Activated CD4-positive, alpha-beta T cell treated with anti-CD3 and anti-CD28 coated beads for 48 hours (primary cell): ENCODE data around the gene SCRN3.
"Not testable (repeated sequence)": the region's sequence is repeated elsewhere in the genome, so short reads cannot be mapped to it uniquely, and the experiment has no call there.

Source experiments
- DNase-seq: peaks from one replicate; pipeline ENCODE4 v3.0.0-alpha.2; 2020

SCRN3 gene

DNA sequence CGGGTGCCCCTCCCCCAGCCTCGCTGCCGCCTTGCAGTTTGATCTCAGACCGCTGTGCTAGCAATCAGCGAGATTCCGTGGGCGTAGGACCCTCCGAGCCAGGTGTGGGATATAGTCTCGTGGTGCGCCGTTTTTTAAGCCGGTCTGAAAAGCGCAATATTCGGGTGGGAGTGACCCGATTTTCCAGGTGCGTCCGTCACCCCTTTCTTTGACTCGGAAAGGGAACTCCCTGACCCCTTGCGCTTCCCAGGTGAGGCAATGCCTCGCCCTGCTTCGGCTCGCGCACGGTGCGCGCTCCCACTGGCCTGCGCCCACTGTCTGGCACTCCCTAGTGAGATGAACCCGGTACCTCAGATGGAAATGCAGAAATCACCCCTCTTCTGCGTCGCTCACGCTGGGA, 14.5 kb downstream of the SCRN3 start:
- not testable (repeated sequence) for DNase-seq

GRCh38 chr2:174412256-174412655, 16.7 kb downstream of the SCRN3 start:
- no peak for DNase-seq

GRCh38 chr2:174428214-174428613, 32.7 kb downstream of the SCRN3 start:
- no peak for DNase-seq

GRCh38 chr2:174430066-174430465, 34.5 kb downstream of the SCRN3 start:
- DNase-seq: no peak

- no peak for DNase-seq
These were observed 36.4 kb downstream of the SCRN3 start for GRCh38 chr2:174431902-174432301.

DNA sequence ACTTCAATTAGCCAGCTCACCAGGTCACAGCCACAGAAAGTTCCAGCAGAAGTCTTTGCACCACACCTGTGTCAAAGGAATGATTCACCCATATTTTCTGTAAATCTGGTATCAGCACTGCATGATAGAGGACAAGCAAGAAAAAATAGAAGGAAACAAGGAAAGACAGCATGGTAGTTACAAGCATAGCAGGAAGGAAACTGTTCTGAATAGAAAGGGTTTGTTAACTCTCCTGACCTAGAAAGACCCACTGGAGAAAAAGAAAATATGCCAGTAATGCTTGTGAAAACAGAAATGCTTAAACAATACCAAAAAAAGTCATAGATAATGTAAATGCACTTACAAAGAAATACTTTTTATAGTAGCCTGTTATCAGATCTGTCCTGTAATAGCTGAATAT, 40.8 kb downstream of the SCRN3 start:
- no peak for DNase-seq

- no peak for DNase-seq
These were observed 42.8 kb downstream of the SCRN3 start for GRCh38 chr2:174438146-174438886.

GRCh38 chr2:174439323-174439722, 43.8 kb downstream of the SCRN3 start:
- no peak for DNase-seq

DNA sequence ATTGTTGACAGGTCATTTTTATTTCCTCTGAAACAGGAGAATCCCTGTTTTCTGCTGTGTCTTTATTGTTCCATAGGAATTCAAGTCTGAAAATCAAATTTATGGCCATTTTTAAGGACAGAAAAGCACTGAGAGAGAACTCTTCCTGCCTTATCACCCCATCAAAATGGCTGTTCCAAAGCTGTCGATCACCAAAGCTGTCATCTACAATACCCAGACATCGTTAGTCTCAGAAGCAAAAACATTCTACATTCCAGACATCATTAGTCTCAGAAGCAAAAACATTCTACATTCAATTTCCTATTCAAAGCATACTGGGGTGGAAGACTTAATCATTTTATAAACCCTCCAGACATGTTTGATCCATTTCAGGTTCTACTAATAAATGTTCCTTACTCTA, 44.4 kb downstream of the SCRN3 start:
- no peak for DNase-seq

DNA sequence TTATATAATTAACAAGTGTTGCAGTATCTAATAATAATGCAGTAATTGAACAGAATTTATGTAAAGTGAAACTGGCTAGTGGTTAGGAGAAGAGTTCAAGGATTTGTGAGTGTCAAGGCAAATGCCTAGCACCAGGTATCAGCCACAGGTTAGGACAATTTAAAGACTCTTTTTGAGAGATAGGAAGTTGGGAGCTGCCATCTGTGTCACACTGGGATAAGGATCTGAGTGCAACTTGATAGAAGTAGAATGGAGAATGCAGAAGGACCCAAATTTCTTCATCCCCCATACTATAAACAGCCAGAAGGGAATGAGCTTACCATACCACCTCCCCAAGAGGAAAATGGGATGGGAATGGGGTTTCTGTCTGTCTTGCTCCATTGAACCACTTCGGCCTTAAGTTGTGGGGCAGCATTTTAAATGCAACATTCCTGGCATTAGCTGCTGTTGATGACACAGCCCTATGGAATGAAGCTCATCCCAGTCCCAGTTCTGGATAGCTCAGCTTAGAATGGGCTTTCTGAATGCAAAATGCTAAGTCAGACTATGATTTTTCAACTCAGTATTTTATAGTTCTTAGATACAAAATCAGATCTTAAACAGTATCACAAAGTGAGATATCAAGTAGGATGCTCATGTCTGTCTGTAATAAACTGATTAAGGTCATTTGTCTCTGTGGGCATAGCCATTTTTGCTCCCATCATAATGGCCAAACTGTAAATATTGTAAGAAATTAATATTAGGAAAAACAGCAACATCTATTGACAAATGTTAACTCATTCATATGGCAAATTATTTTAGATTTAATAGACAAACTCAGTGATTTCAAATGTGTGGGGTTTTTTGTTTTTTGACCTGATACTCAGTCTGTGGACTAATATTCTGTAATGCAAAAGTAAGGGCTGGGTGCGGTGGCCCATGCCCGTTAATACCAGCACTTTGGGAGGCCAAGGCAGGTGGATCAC, 47.3 kb downstream of the SCRN3 start:
- no peak for DNase-seq

DNA sequence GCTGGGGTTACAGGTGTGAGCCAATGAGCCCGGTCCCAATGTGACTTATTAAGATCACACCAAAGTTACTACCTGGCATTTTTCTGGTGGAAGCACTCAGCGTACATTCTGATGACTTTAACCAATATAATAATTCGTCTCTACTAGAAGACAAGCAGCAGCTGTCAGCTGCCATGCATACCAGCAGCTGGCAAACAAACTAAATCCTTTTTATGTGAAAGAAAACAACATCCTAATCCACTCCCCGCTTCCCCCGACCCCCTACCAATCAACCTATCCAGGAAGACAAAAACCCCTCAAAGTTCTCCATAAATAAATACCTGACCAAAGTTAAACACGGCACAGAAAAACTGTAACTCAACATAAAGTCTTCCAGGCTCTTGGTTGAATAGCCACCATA, 49.2 kb downstream of the SCRN3 start:
- DNase-seq: no peak

DNA sequence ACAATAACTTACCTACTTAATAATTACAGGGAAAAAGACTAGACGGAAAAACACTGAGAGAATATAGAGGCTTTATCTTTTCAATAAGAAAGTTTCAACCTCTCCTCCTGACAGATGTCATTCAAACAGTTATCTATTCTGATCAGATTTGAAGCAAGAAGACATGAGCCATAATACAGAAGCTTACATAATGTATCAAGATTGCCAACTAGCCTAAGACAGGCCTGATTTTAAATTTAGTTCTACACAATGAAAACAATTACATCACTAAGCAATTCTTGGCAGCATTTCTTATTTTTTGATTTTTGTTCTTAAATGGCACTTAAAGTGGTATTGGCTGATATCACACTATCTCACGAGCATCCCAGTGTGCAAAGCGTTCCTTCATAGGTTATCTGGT, 49.7 kb downstream of the SCRN3 start:
- no peak for DNase-seq

DNA sequence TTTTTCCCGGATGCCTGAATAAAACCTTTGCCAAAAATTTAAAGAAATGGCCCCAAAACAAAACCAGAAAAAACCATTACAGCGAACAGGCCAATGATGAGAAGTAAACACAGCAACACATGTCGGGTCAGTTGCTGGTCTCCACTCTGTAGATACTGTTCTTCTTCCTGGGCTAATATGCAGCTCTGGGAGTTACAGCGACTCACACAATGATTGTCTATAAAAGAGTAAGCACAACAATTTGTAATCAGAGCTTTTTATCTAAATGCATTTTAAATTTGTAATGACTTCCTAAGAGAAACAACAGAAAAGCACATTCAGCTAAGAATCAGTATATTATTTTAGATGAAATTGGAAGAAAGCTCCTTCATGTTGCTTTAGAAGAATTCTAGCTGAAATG, 51.0 kb downstream of the SCRN3 start:
- no peak for DNase-seq

DNA sequence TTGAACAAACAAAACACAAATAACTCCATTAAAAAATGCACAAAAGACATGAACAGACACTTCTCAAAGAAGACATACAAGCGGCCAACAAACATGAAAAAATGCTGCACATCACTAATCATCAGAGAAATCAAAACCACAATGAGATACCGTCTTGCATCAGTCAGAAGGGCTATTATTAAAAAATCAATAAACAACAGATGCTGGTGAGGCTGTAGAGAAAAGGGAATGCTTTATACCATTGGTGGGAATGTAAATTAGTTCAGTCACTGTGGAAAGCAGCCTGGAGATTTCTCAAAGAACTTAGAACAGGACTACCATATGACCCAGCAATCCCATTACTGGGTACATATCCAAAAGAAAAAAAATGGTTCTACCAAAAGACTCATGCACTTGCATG, 53.5 kb downstream of the SCRN3 start:
- DNase-seq: no peak

GRCh38 chr2:174450021-174450816, 54.7 kb downstream of the SCRN3 start:
- DNase-seq: no peak

DNA sequence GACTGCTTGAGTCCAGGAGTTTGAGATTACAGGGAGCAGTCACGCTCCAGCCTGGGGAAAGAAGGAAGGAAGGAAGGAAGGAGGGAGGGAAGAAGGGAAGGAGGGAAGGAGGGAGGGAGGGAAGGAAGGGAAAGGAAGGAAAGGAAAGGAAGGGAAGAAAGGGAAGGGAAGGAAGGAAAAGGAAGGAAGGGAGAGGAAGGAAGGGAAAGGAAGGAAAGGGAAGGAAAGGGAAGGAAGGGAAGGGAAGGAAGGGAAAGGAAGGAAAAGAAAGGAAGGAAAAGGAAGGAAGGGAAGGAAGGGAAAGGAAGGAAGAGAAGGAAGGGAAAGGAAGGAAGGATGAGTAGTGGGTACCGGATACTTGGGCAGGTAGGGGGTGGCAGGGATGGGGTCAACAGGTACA, 59.0 kb downstream of the SCRN3 start:
- no peak for DNase-seq

- no peak for DNase-seq
These were observed 65.7 kb downstream of the SCRN3 start for GRCh38 chr2:174461221-174461620.

DNA sequence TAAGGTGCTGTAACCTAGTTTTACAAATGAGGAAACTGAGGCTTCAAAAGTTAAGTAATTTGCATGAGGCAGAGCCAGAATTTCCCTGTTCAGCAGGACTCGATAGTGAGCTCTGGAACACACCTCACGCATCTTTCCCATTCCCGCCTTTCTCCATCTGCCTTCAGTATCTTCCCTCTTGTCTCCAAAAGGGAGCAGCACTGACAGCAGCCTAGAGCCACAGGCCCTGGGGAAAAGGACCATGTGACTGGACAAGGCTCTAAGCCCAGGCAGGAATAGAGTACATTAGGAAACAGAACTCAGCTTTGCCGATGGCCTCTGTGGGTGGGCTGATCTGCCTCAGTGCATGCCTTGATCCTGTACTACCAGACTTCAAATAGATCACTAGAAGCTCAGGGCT, 69.8 kb downstream of the SCRN3 start:
- DNase-seq: no peak

DNA sequence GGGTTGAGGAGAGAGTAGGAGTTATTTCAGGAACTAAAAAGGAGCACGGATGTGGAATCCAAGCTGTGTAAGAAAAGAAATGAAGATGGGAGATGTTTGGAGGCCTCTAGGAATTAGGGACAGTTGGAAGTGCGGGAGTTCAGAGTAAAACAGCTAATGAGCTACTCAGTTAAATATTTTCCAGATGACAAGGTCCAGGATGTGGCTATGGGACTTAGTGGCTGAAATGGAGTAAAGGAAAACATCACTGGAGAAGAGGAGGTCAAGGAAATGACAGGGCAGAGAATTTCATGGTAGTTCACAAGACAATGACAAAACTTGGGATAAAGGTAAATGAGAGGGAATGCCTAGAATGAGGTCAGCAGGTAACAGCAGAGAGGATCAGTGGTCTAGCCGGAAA, 78.3 kb downstream of the SCRN3 start:
- no peak for DNase-seq

GRCh38 chr2:174477759-174478158, 82.2 kb downstream of the SCRN3 start:
- no peak for DNase-seq
